Measurements from ENCODE around the gene PLEKHG4B.
"Not testable (repeated sequence)": the region's sequence is repeated elsewhere in the genome, so short reads cannot be mapped to it uniquely, and the experiment has no call there.

PLEKHG4B gene

DNA sequence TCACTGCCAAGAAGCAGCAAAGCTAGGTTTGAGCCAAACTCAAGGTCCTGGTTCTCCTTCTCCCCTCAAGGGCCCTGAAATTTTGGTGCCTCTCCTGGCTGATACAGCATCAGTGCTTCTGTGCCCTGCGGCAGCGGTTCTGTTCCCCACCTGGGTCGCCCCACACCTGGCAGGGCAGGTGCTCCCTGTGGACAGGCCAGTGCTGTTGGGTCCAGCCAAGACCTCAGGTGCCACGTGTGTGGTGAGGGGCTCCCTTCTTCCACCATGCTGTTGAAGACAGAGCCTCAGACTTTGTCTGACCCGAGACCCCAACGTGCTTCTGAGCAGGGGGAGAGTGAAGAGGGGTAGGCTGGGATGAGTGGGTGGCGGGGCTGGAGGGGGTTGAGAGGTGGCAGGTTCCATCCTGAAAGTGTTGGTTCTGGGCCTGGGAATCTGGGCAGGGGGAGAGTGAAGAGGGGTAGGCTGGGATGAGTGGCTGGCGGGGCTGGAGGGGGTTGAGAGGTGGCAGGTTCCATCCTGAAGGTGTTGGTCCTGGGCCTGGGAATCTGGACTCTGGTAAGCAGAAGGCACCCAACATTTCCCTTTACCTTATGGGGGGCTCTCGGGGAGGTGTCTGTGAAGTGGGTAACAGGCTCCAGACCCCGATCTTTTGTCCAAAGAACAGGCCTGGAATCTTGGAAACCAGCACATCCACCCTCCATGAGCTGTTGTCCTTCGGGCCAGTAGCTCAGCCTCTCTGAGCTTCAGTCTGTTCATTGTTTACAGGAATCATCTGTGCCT lies 2.3 kb downstream of the PLEKHG4B start:
- peak in 1 of 2 donors; percentile 20 for ATAC-seq

DNA sequence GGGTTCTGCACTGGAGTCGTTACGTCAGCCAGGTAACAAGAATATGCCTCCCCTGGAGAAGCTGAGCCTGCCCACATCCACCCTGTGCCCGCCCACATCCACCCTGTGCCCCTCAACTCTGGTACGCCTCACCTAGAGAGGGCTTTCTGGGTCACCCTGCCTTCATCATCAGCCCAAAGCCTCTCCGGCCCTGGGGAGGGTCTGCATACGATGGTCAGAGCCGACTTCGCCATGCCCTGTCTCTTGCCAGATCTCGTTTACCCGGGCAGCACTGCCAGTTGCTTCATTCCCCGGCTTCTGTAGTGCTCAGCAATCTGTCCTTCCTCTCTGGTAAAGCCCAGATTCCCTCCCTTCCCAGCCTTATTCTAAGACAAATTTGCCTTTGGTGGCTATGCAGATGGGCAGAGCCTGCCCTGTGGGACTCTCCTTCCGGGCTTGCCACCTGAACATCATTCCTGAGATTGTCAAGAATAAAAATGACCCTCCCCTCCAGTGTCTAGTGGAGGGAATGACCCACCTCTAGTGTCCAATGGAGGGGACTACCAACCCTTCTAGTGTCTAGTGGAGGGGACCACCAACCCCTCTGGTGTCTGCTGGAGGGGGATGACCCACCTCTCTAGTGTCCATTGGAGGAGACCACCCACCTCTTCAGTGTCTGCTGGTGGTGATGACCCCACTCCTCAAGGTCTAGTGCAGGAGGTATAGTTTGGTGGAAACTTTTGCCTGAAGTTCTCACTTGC lies 3.4 kb downstream of the PLEKHG4B start:
- no peak for ATAC-seq

DNA sequence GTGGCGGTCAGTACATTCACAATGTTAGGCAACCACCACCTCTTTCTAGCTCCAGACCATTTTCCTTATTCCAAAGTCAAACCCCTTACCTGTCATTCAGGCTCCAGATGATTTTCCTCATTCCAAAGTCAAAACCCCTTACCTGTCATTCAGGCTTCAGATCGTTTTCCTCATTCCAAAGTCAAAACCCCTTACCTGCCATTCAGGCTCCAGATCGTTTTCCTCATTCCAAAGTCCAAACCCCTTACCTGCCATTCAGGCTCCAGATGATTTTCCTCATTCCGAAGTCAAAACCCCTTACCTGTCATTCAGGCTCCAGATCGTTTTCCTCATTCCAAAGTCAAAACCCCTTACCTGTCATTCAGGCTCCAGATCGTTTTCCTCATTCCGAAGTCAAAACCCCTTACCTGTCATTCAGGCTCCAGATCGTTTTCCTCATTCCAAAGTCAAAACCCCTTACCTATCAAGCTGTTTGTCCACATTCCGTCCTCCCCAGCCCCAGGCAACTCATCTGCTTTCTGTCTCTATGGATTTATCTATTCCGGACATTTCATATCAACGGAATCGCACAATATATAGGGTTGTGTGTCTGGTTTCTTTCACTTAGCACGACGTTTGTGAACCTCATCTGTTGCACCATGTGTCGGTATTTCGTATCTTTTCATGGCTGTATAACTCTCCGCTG lies 5.2 kb downstream of the PLEKHG4B start:
- no peak for ATAC-seq

GRCh38 chr5:99815-100214 lies 7.8 kb downstream of the PLEKHG4B start:
- ATAC-seq: no peak

GRCh38 chr5:102411-103043 lies 10.6 kb downstream of the PLEKHG4B start:
- no peak for ATAC-seq

DNA sequence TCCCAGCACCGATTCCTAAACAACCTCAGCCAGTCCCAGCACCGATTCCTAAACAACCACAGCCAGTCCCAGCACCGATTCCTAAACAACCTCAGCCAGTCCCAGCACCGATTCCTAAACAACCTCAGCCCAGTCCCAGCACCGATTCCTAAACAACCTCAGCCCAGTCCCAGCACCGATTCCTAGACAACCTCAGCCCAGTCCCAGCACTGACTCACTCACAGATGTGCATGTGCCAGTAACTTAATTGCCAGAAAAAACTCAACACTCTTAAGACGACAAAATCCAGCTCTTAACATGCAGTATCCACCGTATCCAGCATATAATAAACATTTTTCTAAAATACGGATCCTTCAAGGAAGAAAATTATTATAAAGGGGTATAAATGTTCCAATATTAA lies 12.1 kb downstream of the PLEKHG4B start:
- ATAC-seq: not testable (repeated sequence)

- no peak for ATAC-seq
These were observed 12.9 kb downstream of the PLEKHG4B start for GRCh38 chr5:104778-105296.

GRCh38 chr5:105504-106070 lies 13.6 kb downstream of the PLEKHG4B start:
- no peak for ATAC-seq

- ATAC-seq: no peak
These were observed 14.6 kb downstream of the PLEKHG4B start for GRCh38 chr5:106587-106986.

DNA sequence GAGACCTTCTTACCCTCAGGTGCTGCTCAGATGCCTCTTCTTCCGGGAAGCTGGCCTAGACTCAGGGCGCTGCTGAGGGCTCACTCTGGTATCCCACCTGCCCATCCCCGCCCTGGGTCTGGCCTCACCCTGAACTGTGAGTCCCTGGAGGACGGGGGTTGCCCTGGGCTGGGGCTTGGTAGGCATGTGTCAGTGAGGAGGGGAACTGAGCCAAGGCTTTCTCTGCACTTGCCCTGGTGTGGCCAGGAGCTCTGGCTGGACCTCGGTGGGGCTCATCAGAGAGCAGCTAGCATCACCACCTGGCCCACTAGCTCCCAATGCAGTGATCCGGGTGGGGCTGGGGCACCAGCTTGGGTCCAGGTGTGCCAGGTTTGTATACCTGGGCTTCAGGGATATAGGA lies 15.6 kb downstream of the PLEKHG4B start:
- ATAC-seq: no peak

DNA sequence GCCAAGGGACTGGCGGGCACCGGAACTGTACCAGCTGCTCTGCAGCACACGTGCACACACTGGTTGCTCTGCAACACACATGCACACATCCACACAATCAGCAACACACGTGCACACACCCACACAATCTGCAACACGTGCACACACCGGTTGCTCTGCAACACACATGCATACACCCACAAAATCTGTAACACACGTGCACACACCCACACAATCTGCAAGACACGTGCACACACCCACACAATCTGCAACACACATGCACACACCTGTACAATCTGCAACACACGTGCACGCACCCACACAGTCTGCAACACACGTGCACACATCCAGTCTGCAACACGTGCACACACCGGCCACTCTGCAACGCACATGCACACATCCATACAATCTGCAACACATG lies 17.9 kb downstream of the PLEKHG4B start:
- no peak for ATAC-seq

GRCh38 chr5:110270-110888 lies 18.4 kb downstream of the PLEKHG4B start:
- no peak for ATAC-seq

DNA sequence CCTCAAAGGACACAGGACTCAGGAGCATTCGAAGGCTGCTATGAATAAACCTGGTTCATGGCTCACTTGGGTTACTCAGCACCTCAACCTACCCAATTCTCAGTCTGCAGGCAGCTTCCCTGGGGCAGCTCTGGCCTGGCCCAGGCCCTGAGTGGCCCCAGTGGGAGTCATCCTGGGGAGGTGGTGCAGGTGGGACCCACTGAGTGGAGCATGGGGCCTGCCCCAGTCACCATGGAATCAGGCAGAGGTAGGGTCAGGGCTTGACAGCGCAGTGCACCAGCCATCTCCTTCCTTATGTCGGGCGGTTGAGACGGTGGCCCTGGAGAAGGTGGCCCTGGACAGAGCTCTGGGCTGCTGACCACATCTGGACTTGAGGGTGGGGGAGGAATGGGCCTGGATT lies 19.2 kb downstream of the PLEKHG4B start:
- ATAC-seq: no peak

DNA sequence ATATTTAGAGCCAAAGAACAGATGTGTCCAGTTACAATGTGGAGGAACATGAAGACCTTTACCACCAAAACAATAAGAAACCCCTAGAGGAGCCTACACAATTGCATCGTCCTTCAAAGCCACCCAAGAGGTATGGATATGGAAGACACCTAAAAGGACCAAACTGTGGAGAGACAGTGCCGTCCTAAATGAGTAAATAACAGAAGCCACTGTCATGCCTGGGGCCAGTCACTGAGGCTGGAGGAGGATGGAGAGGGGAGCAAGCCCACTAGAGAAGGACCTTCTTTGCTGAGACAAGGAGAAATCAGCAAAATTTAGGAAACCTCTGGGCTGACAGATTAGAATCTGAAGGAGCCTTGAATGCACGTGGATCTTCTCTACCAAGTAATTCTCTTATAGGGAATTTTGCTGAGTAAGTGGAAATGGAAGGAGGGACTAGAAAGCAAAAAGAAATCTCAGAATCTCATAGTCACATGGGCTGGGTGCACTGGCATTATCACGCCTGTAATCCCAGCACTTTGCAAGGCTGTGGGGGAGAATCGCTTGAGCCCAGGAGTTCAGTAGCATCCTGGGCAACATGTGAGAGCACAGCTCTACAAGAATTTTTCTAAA lies 27.6 kb downstream of the PLEKHG4B start:
- no peak for ATAC-seq

- ATAC-seq: no peak
These were observed 29.5 kb downstream of the PLEKHG4B start for GRCh38 chr5:121432-121831.

DNA sequence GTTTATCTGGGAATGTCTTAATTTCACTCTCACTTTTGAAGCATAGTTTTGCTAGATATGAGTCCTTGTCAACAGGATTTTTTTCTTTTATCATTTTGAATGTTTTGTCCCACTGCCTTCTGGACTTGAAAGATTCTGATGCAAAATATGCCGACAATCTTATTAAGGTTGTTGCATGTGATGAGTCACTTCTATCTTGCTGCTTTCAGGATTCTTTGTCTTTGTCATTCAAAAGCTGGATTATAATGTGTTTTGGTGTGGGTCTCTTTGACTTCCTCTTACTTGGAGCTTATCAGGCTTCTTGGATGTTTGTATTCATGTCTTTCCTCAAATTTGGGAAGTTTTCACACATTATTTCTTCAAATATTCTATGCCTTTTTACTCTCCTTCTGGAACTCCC lies 33.8 kb downstream of the PLEKHG4B start:
- no peak for ATAC-seq

DNA sequence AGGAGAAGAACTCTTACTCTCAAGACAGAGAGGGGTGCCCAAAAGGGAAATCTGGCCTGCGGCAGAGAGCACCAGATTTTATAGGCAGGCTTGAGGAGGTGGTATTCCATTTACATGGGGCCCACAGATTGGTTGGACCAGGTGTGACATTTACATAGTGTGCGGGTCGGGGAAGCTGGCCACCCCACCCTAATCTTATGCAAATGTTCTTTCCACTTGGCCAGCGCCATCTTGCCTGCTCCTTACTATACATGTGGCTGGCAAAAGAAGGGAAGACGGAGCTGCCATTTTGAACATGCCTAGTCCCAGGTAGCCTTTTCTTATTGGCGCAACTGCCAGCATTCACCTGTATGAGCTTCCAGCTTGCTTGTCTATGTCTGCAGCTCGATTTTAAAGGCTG lies 34.8 kb downstream of the PLEKHG4B start:
- ATAC-seq: no peak

DNA sequence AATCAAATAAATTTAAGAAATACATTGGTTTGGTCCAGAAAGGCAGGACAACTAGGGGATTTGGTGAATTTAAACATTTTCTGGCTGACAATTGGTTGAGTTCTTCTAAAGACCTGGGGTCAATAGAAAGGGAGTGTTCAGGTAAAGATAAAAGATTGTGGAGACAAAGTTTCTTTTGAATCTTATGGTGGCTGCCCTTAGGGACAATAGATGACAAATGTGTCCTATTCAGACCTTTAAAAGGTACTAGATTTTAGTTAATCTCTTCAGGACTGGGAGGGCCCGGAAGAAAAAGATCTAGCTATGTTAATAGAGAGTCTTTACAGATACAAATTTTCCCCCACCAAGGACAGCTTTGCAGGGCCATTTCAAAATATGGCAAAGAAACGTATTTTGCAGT lies 35.9 kb downstream of the PLEKHG4B start:
- no peak for ATAC-seq

GRCh38 chr5:128446-128845 lies 36.5 kb downstream of the PLEKHG4B start:
- ATAC-seq: no peak

GRCh38 chr5:129148-129547 lies 37.2 kb downstream of the PLEKHG4B start:
- no peak for ATAC-seq

DNA sequence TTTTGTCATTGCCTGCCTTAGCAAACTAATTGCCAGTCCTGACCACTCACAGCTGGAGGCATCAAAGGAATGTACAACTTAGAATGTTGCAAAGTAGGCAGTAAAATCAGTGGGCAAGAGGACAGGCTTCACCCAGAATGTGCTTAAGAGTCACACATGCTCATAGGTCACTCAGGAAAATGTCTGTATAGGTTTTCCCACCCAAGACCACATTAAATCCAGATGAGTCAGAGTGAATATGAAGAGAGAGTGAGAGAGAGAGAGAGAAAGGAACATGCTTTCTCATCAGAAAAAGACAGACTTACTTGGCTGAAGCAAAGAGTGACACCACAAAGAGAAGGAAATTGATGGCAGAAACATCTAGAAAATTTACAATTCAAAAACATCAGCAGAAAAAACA lies 37.9 kb downstream of the PLEKHG4B start:
- no peak for ATAC-seq
